ENCODE results near the gene AKAP11. TPM values are rescaled to one million over a fixed set of nuclear protein-coding genes. Genes with fewer than 3 reads are reported as not detected.

The AKAP11 gene
- total and polyA plus RNA-seq, 9 of the 15 experiments (the other 6 are each of a cell fraction or from before 2014, with no cell fraction given) = 2.2 to 31.3 (median 10.9) TPM

DNA sequence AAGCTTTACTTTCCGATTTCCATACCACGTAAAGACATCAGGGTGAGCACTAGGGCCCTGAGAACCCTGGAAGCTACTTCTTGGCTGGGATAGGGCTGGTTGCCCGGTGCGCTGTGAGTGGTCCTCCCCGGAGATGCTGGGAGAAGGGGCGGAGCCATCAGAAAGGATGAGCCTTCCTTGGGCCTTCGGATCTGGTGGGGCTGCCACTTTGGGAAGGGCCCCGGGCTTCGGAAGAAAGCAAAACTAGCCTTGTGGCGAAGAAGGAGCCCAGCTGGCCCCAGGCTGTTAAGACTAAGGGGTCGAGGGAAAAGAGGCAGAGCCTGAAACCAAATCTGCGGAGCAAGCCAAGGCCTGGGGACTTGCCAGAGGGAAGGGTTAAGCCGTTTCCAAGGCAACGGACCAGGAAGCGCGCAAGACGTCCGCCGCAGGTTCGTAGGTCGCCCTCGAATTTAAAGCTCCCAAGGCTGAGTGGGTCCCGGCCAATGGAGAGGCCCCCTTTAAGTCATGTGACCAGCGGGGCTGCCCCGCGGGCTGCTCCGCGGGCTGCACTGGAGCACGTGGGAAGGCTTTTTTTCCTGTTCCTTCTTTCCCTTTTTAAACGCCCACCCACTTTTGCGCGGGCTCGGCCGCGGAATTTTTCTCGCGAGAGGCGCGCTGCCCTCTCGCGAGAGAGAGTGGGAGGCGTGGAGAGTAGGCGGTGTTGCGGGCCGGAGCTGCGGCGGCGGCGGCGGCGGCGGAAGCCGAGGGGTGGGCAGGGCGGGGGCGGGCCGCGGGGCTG lies 426 bp upstream of the AKAP11 start (continued):
- TF ChIP-seq, protein P1, sequence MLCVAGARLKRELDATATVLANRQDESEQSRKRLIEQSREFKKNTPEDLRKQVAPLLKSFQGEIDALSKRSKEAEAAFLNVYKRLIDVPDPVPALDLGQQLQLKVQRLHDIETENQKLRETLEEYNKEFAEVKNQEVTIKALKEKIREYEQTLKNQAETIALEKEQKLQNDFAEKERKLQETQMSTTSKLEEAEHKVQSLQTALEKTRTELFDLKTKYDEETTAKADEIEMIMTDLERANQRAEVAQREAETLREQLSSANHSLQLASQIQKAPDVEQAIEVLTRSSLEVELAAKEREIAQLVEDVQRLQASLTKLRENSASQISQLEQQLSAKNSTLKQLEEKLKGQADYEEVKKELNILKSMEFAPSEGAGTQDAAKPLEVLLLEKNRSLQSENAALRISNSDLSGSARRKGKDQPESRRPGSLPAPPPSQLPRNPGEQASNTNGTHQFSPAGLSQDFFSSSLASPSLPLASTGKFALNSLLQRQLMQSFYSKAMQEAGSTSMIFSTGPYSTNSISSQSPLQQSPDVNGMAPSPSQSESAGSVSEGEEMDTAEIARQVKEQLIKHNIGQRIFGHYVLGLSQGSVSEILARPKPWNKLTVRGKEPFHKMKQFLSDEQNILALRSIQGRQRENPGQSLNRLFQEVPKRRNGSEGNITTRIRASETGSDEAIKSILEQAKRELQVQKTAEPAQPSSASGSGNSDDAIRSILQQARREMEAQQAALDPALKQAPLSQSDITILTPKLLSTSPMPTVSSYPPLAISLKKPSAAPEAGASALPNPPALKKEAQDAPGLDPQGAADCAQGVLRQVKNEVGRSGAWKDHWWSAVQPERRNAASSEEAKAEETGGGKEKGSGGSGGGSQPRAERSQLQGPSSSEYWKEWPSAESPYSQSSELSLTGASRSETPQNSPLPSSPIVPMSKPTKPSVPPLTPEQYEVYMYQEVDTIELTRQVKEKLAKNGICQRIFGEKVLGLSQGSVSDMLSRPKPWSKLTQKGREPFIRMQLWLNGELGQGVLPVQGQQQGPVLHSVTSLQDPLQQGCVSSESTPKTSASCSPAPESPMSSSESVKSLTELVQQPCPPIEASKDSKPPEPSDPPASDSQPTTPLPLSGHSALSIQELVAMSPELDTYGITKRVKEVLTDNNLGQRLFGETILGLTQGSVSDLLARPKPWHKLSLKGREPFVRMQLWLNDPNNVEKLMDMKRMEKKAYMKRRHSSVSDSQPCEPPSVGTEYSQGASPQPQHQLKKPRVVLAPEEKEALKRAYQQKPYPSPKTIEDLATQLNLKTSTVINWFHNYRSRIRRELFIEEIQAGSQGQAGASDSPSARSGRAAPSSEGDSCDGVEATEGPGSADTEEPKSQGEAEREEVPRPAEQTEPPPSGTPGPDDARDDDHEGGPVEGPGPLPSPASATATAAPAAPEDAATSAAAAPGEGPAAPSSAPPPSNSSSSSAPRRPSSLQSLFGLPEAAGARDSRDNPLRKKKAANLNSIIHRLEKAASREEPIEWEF (CRISPR knock-in tag; IDR thresholded peaks at IDR 0.05) = no peak
- TF ChIP-seq, protein P2, sequence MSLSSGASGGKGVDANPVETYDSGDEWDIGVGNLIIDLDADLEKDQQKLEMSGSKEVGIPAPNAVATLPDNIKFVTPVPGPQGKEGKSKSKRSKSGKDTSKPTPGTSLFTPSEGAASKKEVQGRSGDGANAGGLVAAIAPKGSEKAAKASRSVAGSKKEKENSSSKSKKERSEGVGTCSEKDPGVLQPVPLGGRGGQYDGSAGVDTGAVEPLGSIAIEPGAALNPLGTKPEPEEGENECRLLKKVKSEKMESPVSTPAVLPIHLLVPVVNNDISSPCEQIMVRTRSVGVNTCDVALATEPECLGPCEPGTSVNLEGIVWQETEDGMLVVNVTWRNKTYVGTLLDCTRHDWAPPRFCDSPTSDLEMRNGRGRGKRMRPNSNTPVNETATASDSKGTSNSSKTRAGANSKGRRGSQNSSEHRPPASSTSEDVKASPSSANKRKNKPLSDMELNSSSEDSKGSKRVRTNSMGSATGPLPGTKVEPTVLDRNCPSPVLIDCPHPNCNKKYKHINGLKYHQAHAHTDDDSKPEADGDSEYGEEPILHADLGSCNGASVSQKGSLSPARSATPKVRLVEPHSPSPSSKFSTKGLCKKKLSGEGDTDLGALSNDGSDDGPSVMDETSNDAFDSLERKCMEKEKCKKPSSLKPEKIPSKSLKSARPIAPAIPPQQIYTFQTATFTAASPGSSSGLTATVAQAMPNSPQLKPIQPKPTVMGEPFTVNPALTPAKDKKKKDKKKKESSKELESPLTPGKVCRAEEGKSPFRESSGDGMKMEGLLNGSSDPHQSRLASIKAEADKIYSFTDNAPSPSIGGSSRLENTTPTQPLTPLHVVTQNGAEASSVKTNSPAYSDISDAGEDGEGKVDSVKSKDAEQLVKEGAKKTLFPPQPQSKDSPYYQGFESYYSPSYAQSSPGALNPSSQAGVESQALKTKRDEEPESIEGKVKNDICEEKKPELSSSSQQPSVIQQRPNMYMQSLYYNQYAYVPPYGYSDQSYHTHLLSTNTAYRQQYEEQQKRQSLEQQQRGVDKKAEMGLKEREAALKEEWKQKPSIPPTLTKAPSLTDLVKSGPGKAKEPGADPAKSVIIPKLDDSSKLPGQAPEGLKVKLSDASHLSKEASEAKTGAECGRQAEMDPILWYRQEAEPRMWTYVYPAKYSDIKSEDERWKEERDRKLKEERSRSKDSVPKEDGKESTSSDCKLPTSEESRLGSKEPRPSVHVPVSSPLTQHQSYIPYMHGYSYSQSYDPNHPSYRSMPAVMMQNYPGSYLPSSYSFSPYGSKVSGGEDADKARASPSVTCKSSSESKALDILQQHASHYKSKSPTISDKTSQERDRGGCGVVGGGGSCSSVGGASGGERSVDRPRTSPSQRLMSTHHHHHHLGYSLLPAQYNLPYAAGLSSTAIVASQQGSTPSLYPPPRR (CRISPR knock-in tag; IDR thresholded peaks at IDR 0.05; ENCODE audit: borderline replicate concordance) = no peak
- TF ChIP-seq ZNF143 (CRISPR knock-in tag; IDR thresholded peaks at IDR 0.05) = no peak
- TF ChIP-seq CEBPG (CRISPR knock-in tag; IDR thresholded peaks at IDR 0.05) = no peak
- TF ChIP-seq CEBPG (tag; conservative IDR thresholded peaks at IDR 0.05 in 1 of 2, IDR thresholded peaks at IDR 0.05 in 1 of 2) = no peak
- TF ChIP-seq ZNF780A (CRISPR knock-in tag; IDR thresholded peaks at IDR 0.05) = no peak
- no peak for TF ChIP-seq CAMTA2 (CRISPR knock-in tag; conservative IDR thresholded peaks at IDR 0.05)
- TF ChIP-seq JUND (IDR thresholded peaks at IDR 0.05; ENCODE audit: borderline replicate concordance, low read depth, low read length) = 0 out of 2 replicates have a peak, but pooled peaks have one; percentile 4
- TF ChIP-seq JUND (tag; IDR thresholded peaks at IDR 0.05; ENCODE audit: borderline replicate concordance, low read depth, low read length) = no peak; the same call in 2 of the 3 replicates
- TF ChIP-seq SMAD4 (CRISPR knock-in tag; conservative IDR thresholded peaks at IDR 0.05) = peak; percentile 55; the same call in 1 of the 2 replicates
- TF ChIP-seq, protein P3, sequence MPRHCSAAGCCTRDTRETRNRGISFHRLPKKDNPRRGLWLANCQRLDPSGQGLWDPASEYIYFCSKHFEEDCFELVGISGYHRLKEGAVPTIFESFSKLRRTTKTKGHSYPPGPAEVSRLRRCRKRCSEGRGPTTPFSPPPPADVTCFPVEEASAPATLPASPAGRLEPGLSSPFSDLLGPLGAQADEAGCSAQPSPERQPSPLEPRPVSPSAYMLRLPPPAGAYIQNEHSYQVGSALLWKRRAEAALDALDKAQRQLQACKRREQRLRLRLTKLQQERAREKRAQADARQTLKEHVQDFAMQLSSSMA (CRISPR knock-in tag; IDR thresholded peaks at IDR 0.05) = no peak
- no peak for TF ChIP-seq ZFP30 (CRISPR knock-in tag; IDR thresholded peaks at IDR 0.05; ENCODE audit: borderline replicate concordance)

Data from K562 (cell line).